Measurements from ENCODE around the gene HES6. TPM values are rescaled to one million over a fixed set of nuclear protein-coding genes. Genes with fewer than 3 reads are reported as not detected.

HES6 gene
- total RNA-seq, 4 donors from 2014 or later: 15.0 to 94.5 (median 31.7) TPM

- Histone ChIP-seq H3K4me1 (peaks cover 0 to 25% (median 18%) of the 10 kb centered on the region in 4 donors), H3K27ac (peak overlapping the region in 3 of 4 donors; percentile 44 to 80 (median 74))
- 75 to 86% methylated on average over 2 to 5 of the region's 5 CpGs for WGBS, 2 donors (ENCODE audit: low coverage in 1 of 2)
Measured at GRCh38 chr2:238230699-238231098, 9.1 kb downstream of the HES6 start.

GRCh38 chr2:238228700-238229099, 11.1 kb downstream of the HES6 start:
- H3K27me3 ChIP-seq: no peaks in the 10 kb centered on the region
- WGBS, 2 donors (ENCODE audit: low coverage in 1 of 2): 17 to 55% methylated on average over 1 to 4 of the region's 4 CpGs
- no peaks in the 10 kb centered on the region for H3K9me3 ChIP-seq
- H3K4me1 ChIP-seq: peaks cover 0 to 24% (median 17%) of the 10 kb centered on the region in 4 donors
- intact Hi-C loops (cut with DNase I; ENCODE audit: low total_unique reads) (no loop called here), in situ Hi-C loops (cut with MboI; ENCODE audit: low pct_ligation_motif_present in 1 of 4, low pct_unique_long_range_greater_than_20kb in 1 of 4, low sequenced_read_pairs in 3 of 4) (no loop called here)
- H3K4me3 ChIP-seq: no peak overlapping the region
- peak; percentile 61 to 77 (median 71) for TF ChIP-seq POLR2AphosphoS5 (IDR thresholded peaks at IDR 0.05)
- TF ChIP-seq EP300 (IDR thresholded peaks at IDR 0.05; ENCODE audit: low read depth): no peak
- no peaks in the 10 kb centered on the region for H3K36me3 ChIP-seq
- no peak for DNase-seq
- H3K27ac ChIP-seq: peak overlapping the region; percentile 40 to 82 (median 70)

More at GRCh38 chr2:238230699-238231098, 9.1 kb downstream of the HES6 start:
- Histone ChIP-seq H3K36me3 (no peaks in the 10 kb centered on the region), H3K27me3 (no peaks in the 10 kb centered on the region), H3K9me3 (no peaks in the 10 kb centered on the region), H3K4me3 (peak overlapping the region in 2 of 4 donors; percentile 44 to 54)
- DNase-seq: no peak
- intact Hi-C loops (cut with DNase I; ENCODE audit: low total_unique reads): no loop called here
- in situ Hi-C loops (cut with MboI; ENCODE audit: low pct_ligation_motif_present in 1 of 4, low pct_unique_long_range_greater_than_20kb in 1 of 4, low sequenced_read_pairs in 3 of 4): no loop called here
- TF ChIP-seq CTCF (IDR thresholded peaks at IDR 0.05) (no peak), POLR2AphosphoS5 (IDR thresholded peaks at IDR 0.05) (no peak)

GRCh38 chr2:238227587-238228032, 12.2 kb downstream of the HES6 start:
- TF ChIP-seq CTCF (IDR thresholded peaks at IDR 0.05) (no peak), POLR2A (IDR thresholded peaks at IDR 0.05) (no peak), EP300 (IDR thresholded peaks at IDR 0.05; ENCODE audit: low read depth) (no peak)
- in situ Hi-C loops (cut with MboI; ENCODE audit: low pct_ligation_motif_present in 1 of 4, low pct_unique_long_range_greater_than_20kb in 1 of 4, low sequenced_read_pairs in 3 of 4): no loop called here
- Histone ChIP-seq H3K27me3 (no peaks in the 10 kb centered on the region), H3K4me1 (peaks cover 0 to 24% (median 17%) of the 10 kb centered on the region in 4 donors), H3K36me3 (no peaks in the 10 kb centered on the region), H3K27ac (peak overlapping the region in 2 of 4 donors; percentile 79 to 82), H3K4me3 (no peak overlapping the region), H3K9me3 (no peaks in the 10 kb centered on the region)
- 87 to 90% methylated on average over 3 to 11 of the region's 11 CpGs for WGBS, 2 donors (ENCODE audit: low coverage in 1 of 2)
- DNase-seq: no peak
- intact Hi-C loops (cut with DNase I; ENCODE audit: low total_unique reads): no loop called here

- no peaks in the 10 kb centered on the region for H3K9me3 ChIP-seq
- peaks cover 0 to 24% (median 17%) of the 10 kb centered on the region in 4 donors for H3K4me1 ChIP-seq
- peak overlapping the region in 3 of 4 donors; percentile 48 to 82 (median 79) for H3K27ac ChIP-seq
- TF ChIP-seq EP300 (IDR thresholded peaks at IDR 0.05; ENCODE audit: low read depth) (no peak), CTCF (IDR thresholded peaks at IDR 0.05) (no peak), POLR2AphosphoS5 (IDR thresholded peaks at IDR 0.05) (no peak), POLR2A (IDR thresholded peaks at IDR 0.05) (no peak)
- in situ Hi-C loops (cut with MboI; ENCODE audit: low pct_ligation_motif_present in 1 of 4, low pct_unique_long_range_greater_than_20kb in 1 of 4, low sequenced_read_pairs in 3 of 4) (no loop called here), intact Hi-C loops (cut with DNase I; ENCODE audit: low total_unique reads) (no loop called here)
- H3K27me3 ChIP-seq: no peaks in the 10 kb centered on the region
- no peak for DNase-seq
- no peak overlapping the region for H3K4me3 ChIP-seq
- H3K36me3 ChIP-seq: no peaks in the 10 kb centered on the region
- 74% methylated on average over 8 of the region's 8 CpGs; no CpG with 5 or more reads in 1 of the 2 donors for WGBS, 2 donors (ENCODE audit: low coverage in 1 of 2)
Measured at GRCh38 chr2:238226698-238227586, 12.9 kb downstream of the HES6 start.
